CD14-positive monocyte (primary cell): ENCODE results near the gene FOXJ3. TPM values are rescaled to one million over a fixed set of nuclear protein-coding genes. Genes with fewer than 3 reads are reported as not detected.

Experiments
- DNase-seq, 3 donors: peaks; one replicate each; pipeline ENCODE4 v3.0.0-alpha.2; 2011 to 2022
- H2AFZ ChIP-seq: 2 replicates; pipeline ENCODE4 v1.6.0; 2012; ENCODE audit warnings: mild to moderate bottlenecking, low read depth, low read length, inconsistent platforms; ENCODE audit not compliant: insufficient read depth, poor library complexity, severe bottlenecking
- H3K27ac ChIP-seq, 2 donors: 1 replicate in 1 of 2; 2 replicates in 1 of 2; pipeline ENCODE4 v1.5.1; 2012 to 2013; ENCODE audit warnings: low read length in 2 of 2, control low read depth in 1 of 2, inconsistent platforms in 1 of 2, low read depth in 1 of 2, mild to moderate bottlenecking in 1 of 2
- H3K27me3 ChIP-seq, 2 donors: one replicate each; pipeline versions ENCODE4 v1.6.0 to v1.6.1; 2011 to 2013; ENCODE audit warnings: low read length in 2 of 2; ENCODE audit not compliant: control insufficient read depth in 2 of 2, insufficient read depth in 2 of 2
- H3K36me3 ChIP-seq, 2 donors: replicated peaks in 1 of 2; 1 replicate in 1 of 2; 2 replicates in 1 of 2; pipeline versions ENCODE4 v1.5.1 to v1.6.1; 2012 to 2013; ENCODE audit warnings: low read length in 2 of 2, control low read depth in 1 of 2, inconsistent platforms in 1 of 2, mild to moderate bottlenecking in 1 of 2; ENCODE audit not compliant: insufficient read depth in 2 of 2, control insufficient read depth in 1 of 2
- H3K4me1 ChIP-seq, 2 donors: 1 replicate in 1 of 2; 2 replicates in 1 of 2; pipeline versions ENCODE4 v1.5.1 to v1.6.1; 2012 to 2013; ENCODE audit warnings: low read length in 2 of 2, control low read depth in 1 of 2, inconsistent platforms in 1 of 2, mild to moderate bottlenecking in 1 of 2, moderate library complexity in 1 of 2; ENCODE audit not compliant: insufficient read depth in 2 of 2, control insufficient read depth in 1 of 2
- H3K4me2 ChIP-seq: replicated peaks from 2 replicates; pipeline ENCODE3; 2012; ENCODE audit warnings: low read length, moderate library complexity, mild to moderate bottlenecking; ENCODE audit not compliant: poor library complexity, severe bottlenecking; ENCODE audit errors: extremely low read depth
- H3K4me3 ChIP-seq, 3 experiments: fragments of 200-600 bp in 1 of 3; sonication (generic) in 1 of 3; replicated peaks in 1 of 3; 1 replicate in 2 of 3; 2 replicates in 1 of 3; pipeline ENCODE4 v1.5.1; 2011 to 2013; ENCODE audit warnings: low read length in 3 of 3, mild to moderate bottlenecking in 3 of 3, control low read depth in 2 of 3, low read depth in 2 of 3, inconsistent platforms in 1 of 3, moderate library complexity in 1 of 3
- H3K79me2 ChIP-seq: 2 replicates; pipeline ENCODE4 v1.6.0; 2012; ENCODE audit warnings: mild to moderate bottlenecking, control low read depth, inconsistent platforms, low read length, moderate library complexity; ENCODE audit not compliant: insufficient read depth
- H3K9ac ChIP-seq: 2 replicates; pipeline ENCODE4 v1.6.0; 2017; ENCODE audit warnings: low read length, mild to moderate bottlenecking; ENCODE audit not compliant: insufficient read depth, poor library complexity, severe bottlenecking
- H3K9me3 ChIP-seq, 2 donors: replicated peaks in 1 of 2; 1 replicate in 1 of 2; 2 replicates in 1 of 2; pipeline versions ENCODE4 v1.5.1 to v1.6.1; 2012 to 2013; ENCODE audit warnings: low read length in 2 of 2, control low read depth in 1 of 2; ENCODE audit not compliant: control insufficient read depth in 1 of 2, insufficient read depth in 1 of 2
- H4K20me1 ChIP-seq: 2 replicates; pipeline ENCODE4 v1.6.0; 2012; ENCODE audit warnings: mild to moderate bottlenecking, low read length, control low read depth, moderate library complexity; ENCODE audit not compliant: insufficient read depth
- H3K27ac Mint-ChIP-seq, 7 donors: one replicate each; pipeline ENCODE4 v1.8.0; 2020; ENCODE audit warnings: mild to moderate bottlenecking in 7 of 7, mixed read lengths in 7 of 7, moderate library complexity in 6 of 7, inconsistent platforms in 2 of 7
- H3K27me3 Mint-ChIP-seq, 3 donors: one replicate each; pipeline ENCODE4 v1.8.0; 2021 to 2022; ENCODE audit warnings: low read depth in 3 of 3, mild to moderate bottlenecking in 3 of 3, mixed read lengths in 3 of 3, moderate library complexity in 3 of 3, inconsistent platforms in 1 of 3
- H3K36me3 Mint-ChIP-seq, 2 donors: one replicate each; pipeline ENCODE4 v1.8.0; 2020; ENCODE audit warnings: mixed read lengths in 2 of 2, inconsistent platforms in 1 of 2, mild to moderate bottlenecking in 1 of 2
- H3K4me1 Mint-ChIP-seq: one replicate; pipeline ENCODE4 v1.8.0; 2020; ENCODE audit warnings: mild to moderate bottlenecking, mixed read lengths
- H3K4me3 Mint-ChIP-seq, 2 donors: one replicate each; pipeline ENCODE4 v1.8.0; 2020; ENCODE audit warnings: mild to moderate bottlenecking in 2 of 2, mixed read lengths in 2 of 2, moderate library complexity in 1 of 2
- H3K9me3 Mint-ChIP-seq, 7 donors: one replicate each; pipeline ENCODE4 v1.8.0; 2020 to 2022; ENCODE audit warnings: mixed read lengths in 7 of 7, mild to moderate bottlenecking in 6 of 7, moderate library complexity in 6 of 7, inconsistent platforms in 2 of 7
- WGBS: methylation state at CpG from one replicate; pipeline ENCODE4 v1.1.5; 2013; ENCODE audit warnings: missing lambda C conversion rate; ENCODE audit not compliant: insufficient coverage; 5-methylcytosine and 5-hydroxymethylcytosine counted together
- intact Hi-C, 2 donors: fragments of 100-400 bp; cut with micrococcal nuclease; formaldehyde crosslinking; loops; one replicate each; pipeline versions ENCODE4 v1.15.0 to v1.15.1; 2023
- polyA plus RNA-seq, 3 donors: library from polyadenylated mRNA; depleted of rRNA in 1 of 3; unstranded in 2 of 3; stranded (reverse) in 1 of 3; fragments of 300-500 nt in 2 of 3; fragments of >200 nt in 1 of 3; fragmentation: Illumina TruSeq in 2 of 3; gene quantifications; 1 replicate in 2 of 3; 2 replicates in 1 of 3; pipeline ENCODE4 v1.2.3, GENCODE V29; 2012 to 2021
- TF ChIP-seq, protein P1 (sequence below): fragments of 200-600 bp; IDR thresholded peaks from one replicate; pipeline ENCODE4 v1.8.0; 2022; ENCODE audit warnings: antibody characterized with exemption, mild to moderate bottlenecking

The FOXJ3 gene
- polyA plus RNA-seq, 3 donors, result 10.2 to 18.5 (median 18.4) TPM

DNA sequence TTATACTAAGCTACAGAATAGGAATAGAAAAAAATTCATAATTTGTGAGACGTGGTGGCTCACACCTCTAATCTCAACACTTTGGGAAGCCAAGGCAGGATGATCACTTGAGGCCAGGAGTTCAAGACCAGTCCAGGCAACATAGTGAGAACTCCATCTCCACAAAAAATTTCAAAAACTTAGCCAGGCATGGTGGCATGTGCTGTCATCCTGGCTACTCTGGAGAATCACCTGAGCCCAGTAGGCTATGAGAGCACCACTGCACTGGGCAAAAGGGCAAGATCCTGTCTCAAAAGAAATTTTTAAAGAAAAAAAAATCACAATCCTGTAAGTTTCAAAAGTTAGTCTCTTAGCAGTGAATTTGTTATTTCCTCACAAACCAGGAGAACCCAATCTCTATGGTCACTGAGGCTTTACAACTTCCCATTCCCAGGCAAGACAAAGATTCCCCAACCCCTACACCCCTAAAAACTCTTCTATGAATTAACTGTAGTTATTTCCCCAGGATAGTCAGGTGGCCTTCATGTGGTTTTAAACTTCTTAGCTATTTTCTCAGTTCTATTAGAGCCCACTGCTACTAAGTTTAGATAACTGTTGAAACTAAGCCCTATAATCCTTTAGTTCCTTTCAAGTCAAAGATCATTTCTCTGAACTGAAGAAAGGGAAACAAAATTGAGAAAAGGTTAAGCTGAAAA lies 74.5 kb downstream of the FOXJ3 start:
- no peaks in the 10 kb centered on the region for H3K9me3 Mint-ChIP-seq
- H3K9ac ChIP-seq, result no peak overlapping the region
- no peak overlapping the region for H3K4me2 ChIP-seq
- DNase-seq, result no peak
- peaks cover 2 to 13% of the 10 kb centered on the region in 2 donors for H3K4me1 ChIP-seq
- H3K27ac Mint-ChIP-seq, result peak overlapping the region in 2 of 7 donors; percentile 26 to 51
- peaks cover 37% of the 10 kb centered on the region for H3K79me2 ChIP-seq
- peaks cover 17% of the 10 kb centered on the region for H3K4me1 Mint-ChIP-seq
- H3K9me3 ChIP-seq, result no peaks in the 10 kb centered on the region
- H3K4me3 ChIP-seq, result no peak overlapping the region
- intact Hi-C loops, result no loop called here
- H3K27ac ChIP-seq, result no peak overlapping the region
- no peak overlapping the region for H3K4me3 Mint-ChIP-seq
- peaks cover 32 to 43% of the 10 kb centered on the region in 2 donors for H3K36me3 Mint-ChIP-seq
- no peaks in the 10 kb centered on the region for H3K27me3 Mint-ChIP-seq
- H4K20me1 ChIP-seq, result peaks cover 54% of the 10 kb centered on the region
- H3K27me3 ChIP-seq, result no peaks in the 10 kb centered on the region
- WGBS, result no CpG with 5 or more reads among the region's 1 CpG
- H2AFZ ChIP-seq, result no peak overlapping the region
- TF ChIP-seq, protein P1, sequence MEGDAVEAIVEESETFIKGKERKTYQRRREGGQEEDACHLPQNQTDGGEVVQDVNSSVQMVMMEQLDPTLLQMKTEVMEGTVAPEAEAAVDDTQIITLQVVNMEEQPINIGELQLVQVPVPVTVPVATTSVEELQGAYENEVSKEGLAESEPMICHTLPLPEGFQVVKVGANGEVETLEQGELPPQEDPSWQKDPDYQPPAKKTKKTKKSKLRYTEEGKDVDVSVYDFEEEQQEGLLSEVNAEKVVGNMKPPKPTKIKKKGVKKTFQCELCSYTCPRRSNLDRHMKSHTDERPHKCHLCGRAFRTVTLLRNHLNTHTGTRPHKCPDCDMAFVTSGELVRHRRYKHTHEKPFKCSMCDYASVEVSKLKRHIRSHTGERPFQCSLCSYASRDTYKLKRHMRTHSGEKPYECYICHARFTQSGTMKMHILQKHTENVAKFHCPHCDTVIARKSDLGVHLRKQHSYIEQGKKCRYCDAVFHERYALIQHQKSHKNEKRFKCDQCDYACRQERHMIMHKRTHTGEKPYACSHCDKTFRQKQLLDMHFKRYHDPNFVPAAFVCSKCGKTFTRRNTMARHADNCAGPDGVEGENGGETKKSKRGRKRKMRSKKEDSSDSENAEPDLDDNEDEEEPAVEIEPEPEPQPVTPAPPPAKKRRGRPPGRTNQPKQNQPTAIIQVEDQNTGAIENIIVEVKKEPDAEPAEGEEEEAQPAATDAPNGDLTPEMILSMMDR, result no peak
- H3K36me3 ChIP-seq, result peaks cover 12 to 35% of the 10 kb centered on the region in 2 donors

DNA sequence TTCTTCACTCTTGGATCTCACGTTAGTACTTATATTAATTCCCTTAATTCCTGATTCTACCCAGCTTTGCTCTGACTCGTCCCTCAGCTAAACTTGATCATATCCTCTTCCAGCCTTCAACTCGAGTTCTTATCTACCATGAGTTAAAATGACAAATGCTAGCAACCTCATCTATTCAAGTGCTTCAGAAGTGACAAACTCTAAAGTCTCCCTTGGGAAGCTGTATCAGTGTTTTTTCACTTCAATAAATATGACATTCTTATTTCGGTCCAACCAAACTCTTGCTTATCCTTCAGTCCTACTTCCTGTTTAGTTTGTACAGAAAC lies 75.3 kb downstream of the FOXJ3 start:
- Histone ChIP-seq H3K36me3 (peaks cover 12 to 30% of the 10 kb centered on the region in 2 donors), H3K9ac (no peak overlapping the region), H3K79me2 (peaks cover 43% of the 10 kb centered on the region), H3K4me1 (peaks cover 2 to 13% of the 10 kb centered on the region in 2 donors), H3K27ac (no peak overlapping the region), H3K4me2 (no peak overlapping the region), H3K9me3 (no peaks in the 10 kb centered on the region), H3K4me3 (no peak overlapping the region), H3K27me3 (no peaks in the 10 kb centered on the region), H4K20me1 (peaks cover 52% of the 10 kb centered on the region), H2AFZ (no peak overlapping the region)
- H3K36me3 Mint-ChIP-seq, result peaks cover 26 to 38% of the 10 kb centered on the region in 2 donors
- H3K9me3 Mint-ChIP-seq, result peaks cover 0 to 4% (median 0%) of the 10 kb centered on the region in 7 donors
- H3K4me1 Mint-ChIP-seq, result peaks cover 17% of the 10 kb centered on the region
- H3K4me3 Mint-ChIP-seq, result no peak overlapping the region
- intact Hi-C loops, result no loop called here
- peaks cover 0 to 1% (median 0%) of the 10 kb centered on the region in 3 donors for H3K27me3 Mint-ChIP-seq
- TF ChIP-seq, protein P1, result no peak
- peak overlapping the region in 5 of 7 donors; percentile 6 to 60 (median 25) for H3K27ac Mint-ChIP-seq
- peak in 1 of 3 donors; percentile 1 for DNase-seq
- WGBS, result 14% methylated on average over 4 of the region's 4 CpGs
